Left ventricle myocardium superior (tissue), 1 donor: ENCODE results near the gene TMX4. TPM values are rescaled to one million over a fixed set of nuclear protein-coding genes. Genes with fewer than 3 reads are reported as not detected.
A peak's percentile ranks its signal among the peaks of the same experiment; 100 is the strongest.
"Not testable (repeated sequence)": the region's sequence is repeated elsewhere in the genome, so short reads cannot be mapped to it uniquely, and the experiment has no call there.

Experiments
- ATAC-seq: fragments of 200-7000 bp; cut with Tn5 transposase; one replicate; pipeline ENCODE4 v1.9.1; 2020; ENCODE audit warnings: mild to moderate bottlenecking, moderate library complexity
- DNase-seq: peaks from one replicate; pipeline ENCODE4 v3.0.0-alpha.2; 2020
- intact Hi-C: fragments of 100-400 bp; cut with micrococcal nuclease; formaldehyde crosslinking; loops from one replicate; pipeline ENCODE4 v1.11.0; 2022
- total RNA-seq: library from RNA; stranded (reverse); fragmentation: NEBNext Ultra II Directional; extraction: Animal tissue kit (Norgen Biotek cat#: 25700); gene quantifications from one replicate; pipeline ENCODE4 v1.2.1, GENCODE V29; 2021
- donor health status: DM: no; HTN: yes; CAD: no; lungs with severe emphysema.

Gene TMX4
- total RNA-seq, 1 donor from 2014 or later, result 120 TPM

DNA sequence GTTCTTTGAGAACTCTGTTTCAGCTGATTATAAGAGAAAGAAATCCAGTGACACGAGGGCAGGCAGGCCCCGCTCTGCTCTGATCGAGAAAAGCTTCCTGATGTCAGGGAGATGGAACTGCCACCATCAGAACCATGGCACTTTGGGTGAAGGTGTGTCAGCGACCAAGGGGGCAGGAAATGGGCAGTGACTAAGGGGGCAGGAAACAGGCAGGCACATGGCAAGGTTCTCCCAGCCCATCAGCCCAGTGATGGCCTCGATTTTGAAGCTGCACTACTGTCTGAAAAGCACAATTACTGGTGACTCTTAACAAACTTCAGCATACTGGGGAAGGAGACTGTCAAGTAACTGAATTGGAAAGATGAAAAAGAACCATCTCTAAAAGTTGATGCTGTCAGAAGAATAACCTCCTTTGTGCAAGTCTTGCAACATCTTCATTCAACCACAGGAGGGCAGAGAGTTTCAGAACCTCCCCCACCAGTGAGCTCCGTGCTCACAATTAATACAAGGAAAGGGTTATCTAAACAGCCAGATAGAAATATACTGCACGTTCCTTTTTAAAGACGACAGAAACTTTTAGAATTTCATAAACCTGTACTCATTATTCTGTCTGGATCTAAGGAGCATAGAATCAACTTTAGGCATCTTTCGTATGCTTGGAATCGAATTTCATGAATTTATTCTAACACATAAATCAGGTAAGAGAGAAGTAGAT lies 39.1 kb downstream of the TMX4 start:
- ATAC-seq (peak; percentile 48), DNase-seq (no peak)
- intact Hi-C loops, result no loop called here

DNA sequence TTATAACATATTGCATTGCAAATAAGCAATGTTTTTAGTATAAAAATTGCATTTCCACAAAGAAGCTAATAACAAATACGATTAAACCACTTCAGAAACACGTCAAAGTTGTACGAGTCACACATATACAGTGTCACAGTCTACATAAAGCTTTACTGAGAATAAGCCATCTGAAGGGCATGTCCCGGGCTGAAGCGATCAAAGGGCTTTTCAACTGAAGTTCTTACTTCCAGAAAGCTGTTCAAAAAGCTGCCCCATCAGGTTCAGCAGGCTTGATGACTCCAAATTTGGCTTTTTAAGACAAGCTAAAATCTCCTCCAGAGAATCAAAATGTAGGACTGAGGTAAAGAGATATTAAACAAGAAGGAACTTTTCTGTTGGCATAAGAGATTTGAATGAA lies 41.9 kb downstream of the TMX4 start:
- intact Hi-C loops, result no loop called here

DNA sequence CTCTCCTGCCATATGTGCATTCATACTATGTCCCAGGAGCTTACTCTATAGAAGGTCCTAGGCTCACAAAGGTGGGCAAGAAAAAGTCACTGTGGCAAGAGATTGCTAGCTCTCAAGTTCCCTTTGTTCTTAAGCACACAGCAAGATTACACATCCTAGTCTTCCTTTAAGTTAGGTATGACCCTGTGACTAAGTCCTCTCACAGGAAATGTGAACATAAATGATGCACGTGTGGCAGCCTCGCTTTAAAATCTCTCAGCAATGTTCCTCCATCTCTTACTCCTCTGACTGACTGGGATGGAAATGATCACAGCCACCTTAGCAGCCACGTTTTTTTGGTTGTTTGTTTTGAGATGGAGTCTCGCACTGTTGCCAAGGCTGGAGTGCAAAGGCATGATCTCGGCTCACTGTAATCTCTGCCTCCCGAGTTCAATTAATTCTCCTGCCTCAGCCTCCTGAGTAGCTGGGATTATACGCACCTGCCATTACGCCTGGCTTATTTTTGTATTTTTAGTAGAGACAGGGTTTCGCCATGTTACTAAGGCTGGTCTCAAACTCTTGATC lies 43.6 kb downstream of the TMX4 start:
- no peak for ATAC-seq

More for the DNA sequence above, 41.9 kb downstream of the TMX4 start:
- ATAC-seq, result no peak
- DNase-seq, result no peak

DNA sequence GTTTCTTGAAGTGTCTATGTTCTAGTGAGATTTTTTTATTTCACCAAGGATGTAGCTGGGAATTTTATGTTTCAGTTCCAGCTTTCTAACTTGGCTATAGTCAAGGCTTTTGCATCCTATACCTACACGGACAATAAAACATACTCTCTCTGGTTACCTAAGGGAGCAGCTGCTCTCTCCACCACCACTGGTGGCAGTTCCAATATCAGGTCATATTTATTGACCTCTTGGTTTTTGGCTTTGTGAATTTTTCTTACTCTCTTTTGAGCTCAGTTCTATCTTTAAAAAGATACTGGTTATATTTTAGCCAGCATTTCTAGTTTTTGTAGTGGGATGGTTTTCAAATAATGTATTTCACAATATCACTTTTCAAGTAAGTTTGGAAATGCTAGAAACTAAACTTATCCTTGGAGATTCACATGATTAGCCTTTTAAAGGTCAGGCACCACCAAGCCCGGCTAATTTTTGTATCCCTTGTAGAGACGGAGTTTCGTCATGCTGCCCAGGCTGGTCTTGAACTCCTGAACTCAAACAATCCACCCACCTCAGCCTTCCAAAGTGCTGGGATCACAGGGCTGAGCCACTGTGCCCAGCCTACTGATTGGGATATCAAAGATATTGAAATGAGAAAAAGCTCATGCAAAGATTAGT lies 44.7 kb downstream of the TMX4 start:
- DNase-seq (no peak), ATAC-seq (no peak)
- intact Hi-C loops, result no loop called here

More for the DNA sequence above, 43.6 kb downstream of the TMX4 start:
- DNase-seq, result no peak
- intact Hi-C loops, result no loop called here

DNA sequence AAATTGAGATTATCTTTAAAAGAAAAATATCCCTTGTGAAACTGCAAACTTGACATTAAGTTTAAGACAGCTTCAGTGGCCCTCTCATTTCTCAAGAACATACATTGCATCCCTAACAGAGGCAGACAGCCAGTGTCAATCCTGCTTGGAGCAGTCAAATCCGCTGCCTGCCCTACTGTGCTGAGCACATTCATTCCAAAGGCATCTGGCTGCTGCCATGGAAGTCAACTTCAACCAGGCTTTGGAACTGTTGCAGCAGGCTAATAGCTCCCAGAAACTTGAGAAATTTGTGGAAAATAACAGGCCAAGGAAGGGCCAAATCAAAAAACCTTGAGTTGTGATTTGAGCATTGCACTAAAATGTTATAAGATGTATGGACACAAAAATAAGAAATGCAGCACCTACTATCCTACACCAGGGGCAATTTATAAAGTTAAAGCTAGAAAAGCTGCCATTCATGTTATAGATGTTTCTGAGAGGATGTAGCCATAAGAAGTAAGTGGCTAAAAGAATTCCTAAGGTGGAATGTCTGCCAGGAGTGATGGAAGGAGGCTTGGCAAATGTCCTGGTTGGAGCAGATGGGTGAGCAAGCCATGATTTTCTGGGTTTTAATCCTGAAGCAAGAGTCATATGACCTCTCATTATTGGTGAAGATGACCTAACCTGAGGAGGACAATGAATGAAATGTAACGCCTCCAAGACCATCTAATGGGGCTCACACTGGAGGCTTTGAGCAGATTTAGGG lies 47.9 kb downstream of the TMX4 start:
- intact Hi-C loops, result no loop called here

DNA sequence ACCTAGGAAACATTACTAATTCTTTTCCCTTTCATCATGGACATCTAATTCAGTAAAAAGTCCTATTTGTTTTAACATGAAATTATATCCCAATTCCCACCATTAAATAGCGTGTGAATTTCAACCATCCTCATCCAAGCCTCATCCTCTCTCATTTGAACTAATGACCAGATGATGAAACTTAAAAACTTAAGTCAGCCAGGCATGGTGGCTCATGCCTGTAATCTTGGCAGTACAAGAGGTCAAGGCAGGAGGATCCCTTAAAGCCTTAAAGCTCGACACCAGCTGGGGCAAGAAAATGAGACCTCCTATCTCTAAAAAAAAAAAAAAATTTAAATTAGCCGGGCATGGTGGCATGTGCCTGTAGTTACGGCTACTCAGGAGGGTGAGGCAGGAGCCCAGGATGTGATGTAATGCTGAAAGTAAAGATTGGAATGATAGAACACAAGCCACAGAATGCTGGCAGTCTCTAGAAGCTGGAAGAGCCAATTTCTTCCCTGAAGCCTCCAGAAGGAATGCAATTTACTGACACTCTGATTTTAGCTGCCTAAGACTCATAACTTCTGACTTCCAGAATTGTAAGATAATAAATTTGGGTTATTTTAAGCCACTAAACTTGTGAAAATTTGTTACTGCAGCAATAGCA lies 52.2 kb downstream of the TMX4 start:
- DNase-seq (no peak), ATAC-seq (peak; percentile 65)
- intact Hi-C loops, result no loop called here

More for the DNA sequence above, 47.9 kb downstream of the TMX4 start:
- no peak for ATAC-seq
- no peak for DNase-seq

DNA sequence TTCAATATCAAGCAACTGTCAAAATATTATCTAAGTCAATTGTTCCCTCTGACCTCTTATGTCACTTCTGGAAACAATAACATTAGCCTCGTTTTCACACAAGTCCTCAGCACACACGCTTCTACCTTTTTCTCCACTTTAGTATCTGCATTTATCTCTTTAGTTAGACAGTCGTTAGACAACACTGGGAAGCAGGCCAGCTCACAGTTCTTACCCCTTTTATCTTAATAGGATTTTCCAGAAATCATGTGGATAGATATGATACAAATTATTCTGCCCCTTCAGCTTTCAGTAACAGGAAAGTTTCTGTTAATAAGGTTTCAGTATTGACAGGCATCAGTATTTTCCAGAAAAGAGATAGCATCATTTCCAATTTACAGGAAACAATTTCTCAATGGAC lies 53.4 kb downstream of the TMX4 start:
- ATAC-seq (no peak), DNase-seq (no peak)
- intact Hi-C loops, result no loop called here

DNA sequence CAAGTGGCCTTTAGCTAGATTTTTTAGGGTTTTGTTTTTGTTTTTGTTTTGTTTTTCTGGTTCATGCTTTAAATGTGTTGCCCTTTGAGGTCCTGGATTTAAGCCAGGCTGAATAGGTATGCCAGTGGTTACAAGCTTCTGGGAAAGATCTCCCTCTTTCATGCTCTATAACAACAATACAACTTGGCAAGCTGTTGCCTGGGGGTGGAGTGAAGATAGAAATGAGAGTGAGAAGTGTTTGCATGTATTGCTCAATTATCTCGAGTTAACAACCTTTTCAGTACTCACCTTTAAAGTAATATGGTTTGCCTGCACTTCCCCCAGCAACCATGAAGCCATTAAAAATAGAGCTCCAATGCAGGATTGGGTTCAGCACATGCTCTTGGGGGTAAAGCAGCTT lies 60.1 kb downstream of the TMX4 start:
- no peak for DNase-seq
- no peak for ATAC-seq
- intact Hi-C loops, result no loop called here

DNA sequence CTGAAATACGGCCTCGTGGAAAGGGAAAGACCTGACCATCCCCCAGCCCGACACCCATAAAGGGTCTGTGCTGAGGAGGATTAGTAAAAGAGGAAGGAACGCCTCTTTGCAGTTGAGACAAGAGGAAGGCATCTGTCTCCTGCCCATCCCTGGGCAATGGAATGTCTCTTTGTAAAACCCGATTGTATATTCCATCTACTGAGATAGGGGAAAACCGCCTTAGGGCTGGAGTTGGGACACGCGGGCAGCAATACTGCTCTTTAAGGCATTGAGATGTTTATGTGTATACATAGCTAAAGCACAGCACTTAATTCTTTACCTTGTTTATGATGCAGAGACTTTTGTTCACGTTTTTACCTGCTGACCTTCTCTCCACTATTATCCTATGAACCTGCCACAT lies 63.0 kb downstream of the TMX4 start:
- intact Hi-C loops, DNase-seq, ATAC-seq: not testable (repeated sequence)

DNA sequence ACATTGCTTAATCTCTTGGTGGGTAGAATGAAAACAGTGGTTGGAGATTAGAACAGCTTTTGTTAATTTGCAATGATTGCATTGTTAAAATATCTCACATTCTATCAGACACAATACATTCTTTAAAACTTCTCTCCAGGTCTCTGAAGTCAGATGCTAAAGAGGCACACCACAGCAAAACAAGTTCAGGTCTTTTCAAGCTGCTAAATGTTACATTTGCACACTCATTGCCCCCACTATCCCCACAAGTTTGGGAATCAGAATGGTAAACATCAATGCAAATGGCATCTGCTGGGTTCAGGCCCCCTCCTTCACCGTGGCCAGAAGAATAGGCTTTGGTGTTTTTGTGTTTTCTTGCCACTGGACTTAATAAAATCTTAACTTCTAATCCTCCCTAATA lies 69.2 kb downstream of the TMX4 start:
- no peak for DNase-seq
- ATAC-seq, result no peak
- intact Hi-C loops, result no loop called here

DNA sequence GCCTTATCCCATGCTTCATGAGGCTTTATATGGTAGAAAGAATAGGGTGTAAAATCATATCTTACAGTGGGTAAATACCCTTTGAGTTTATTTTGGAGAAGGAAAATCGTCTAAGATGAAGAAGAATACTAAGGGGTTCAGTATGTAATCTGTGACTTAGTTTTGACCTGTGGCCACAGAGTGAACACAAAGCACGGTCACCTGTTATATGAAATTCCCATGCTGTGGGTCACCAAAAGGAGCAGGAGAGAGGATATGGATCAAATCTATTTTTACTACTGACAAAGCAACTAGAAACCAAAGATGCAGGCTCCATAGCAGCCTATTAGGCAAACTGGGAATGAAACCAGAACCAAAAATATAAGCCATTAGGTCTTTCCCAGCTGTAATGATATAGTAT lies 75.7 kb downstream of the TMX4 start:
- ATAC-seq (no peak), DNase-seq (no peak)
- intact Hi-C loops, result no loop called here

DNA sequence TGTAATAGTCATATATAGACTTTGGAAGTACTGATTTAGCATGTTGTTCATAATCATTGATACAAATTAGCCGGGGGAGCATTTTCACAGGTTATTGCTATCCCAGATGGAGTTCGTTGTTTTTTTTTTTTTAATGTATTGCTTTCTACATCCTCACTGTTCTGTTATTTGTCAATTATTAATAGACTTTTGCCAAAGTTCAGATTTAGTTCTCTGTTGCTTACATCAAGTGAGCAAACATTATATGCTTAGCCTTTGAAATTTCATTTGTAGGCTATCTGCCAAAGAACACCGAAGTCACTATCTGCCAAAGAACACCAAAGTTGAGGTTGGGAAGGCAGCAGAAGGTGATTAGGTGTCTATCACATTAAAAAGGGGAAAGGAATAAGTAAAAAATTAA lies 79.2 kb downstream of the TMX4 start, which contains the start of gene HAO1:
Gene HAO1, minus strand, starts transcription at position 118 of the 400 bp plus-strand sequence. Its CDS starts 36 bp downstream, at position 82.
- intact Hi-C loops, result no loop called here
- ATAC-seq (no peak), DNase-seq (no peak)

DNA sequence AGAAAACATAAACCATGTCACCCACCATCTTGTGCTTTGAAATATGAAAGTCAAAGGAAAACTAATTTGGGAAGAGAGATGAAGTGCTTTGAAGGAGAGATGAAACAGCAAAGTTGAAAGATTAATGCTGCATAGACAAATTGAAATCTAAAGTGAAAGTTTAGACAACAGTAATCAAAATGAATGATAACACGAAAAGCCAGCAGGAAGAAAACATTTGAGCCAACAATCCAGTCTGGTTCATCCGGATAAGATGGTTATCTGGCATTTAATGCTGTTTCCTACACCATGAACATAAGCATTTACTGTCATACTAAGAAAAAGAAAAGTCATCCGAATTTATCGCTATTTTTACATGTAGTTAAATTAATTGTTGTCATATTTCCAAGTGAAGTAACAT lies 79.9 kb downstream of the TMX4 start:
- intact Hi-C loops, result loop anchor here (10.0 kb wide), 1 partner anchor 785 kb away; no protein-coding TSS in a partner anchor
- DNase-seq, result no peak
- ATAC-seq, result no peak

DNA sequence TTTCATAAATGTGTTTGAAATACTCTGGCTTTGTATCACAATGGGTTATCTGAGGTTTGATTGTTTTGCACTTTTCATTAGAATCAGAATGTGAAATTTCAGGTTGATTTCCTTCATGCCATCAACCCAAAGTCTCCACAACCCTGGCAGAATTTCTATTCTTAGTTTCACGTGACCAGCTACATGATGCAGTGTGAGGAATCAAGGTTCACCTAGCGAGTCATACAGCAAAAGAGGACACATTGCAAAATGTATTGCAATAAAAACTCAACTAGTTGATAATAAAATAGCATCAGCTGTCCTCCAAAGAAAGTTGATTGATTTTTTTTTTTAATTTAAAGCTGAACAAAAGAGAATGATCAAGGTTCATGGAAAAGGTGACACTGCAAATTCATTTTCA lies 81.5 kb downstream of the TMX4 start:
- intact Hi-C loops, result loop anchor here (10.0 kb wide), 1 partner anchor 787 kb away; no protein-coding TSS in a partner anchor
- no peak for DNase-seq
- ATAC-seq, result no peak

DNA sequence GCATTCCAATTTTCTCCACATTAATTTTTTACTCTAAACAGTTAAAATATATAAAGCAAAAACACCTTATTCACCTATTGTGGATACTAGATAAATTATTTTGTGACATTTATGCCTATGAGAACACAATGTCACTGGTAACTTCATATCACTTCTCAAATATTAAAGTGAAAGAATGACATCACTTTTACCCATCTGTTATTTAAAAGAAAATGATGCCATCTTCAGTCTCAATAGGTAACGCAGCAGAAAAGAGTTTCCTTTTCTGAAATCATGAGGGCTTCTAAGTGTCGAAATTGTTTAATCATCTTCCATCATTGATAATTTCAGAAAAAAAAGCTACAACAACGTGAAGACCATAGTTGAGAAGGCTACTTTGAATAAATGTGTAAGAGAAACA lies 82.2 kb downstream of the TMX4 start:
- intact Hi-C loops, result loop anchor here (10.0 kb wide), 1 partner anchor 787 kb away; no protein-coding TSS in a partner anchor
- DNase-seq (no peak), ATAC-seq (no peak)

DNA sequence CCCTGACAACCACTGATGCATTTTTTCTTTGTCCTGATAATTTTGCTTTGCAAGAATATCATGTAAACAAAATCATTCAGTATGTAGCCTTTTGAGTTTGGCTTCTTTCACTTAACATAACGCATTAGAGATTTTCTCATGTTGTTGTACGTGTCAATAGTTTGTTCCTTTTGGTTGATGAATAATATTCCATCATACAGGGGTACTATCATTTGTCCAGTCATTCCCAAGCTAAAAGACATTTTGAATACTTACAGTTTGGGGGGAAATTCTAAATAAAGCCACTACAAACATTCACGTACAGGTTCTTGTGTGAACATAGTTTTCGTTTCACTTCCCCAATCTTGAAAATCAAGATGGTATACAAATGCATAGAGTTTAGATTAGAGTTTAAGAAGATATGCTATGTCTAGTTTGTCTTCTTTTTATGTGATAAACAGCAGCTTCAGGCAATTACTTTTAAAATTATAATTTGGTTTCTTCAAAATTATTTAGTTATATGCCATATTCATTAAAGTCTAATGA lies 84.5 kb downstream of the TMX4 start:
- ATAC-seq (no peak), DNase-seq (no peak)
- intact Hi-C loops, result loop anchor here (10.0 kb wide), 1 partner anchor 790 kb away; no protein-coding TSS in a partner anchor

DNA sequence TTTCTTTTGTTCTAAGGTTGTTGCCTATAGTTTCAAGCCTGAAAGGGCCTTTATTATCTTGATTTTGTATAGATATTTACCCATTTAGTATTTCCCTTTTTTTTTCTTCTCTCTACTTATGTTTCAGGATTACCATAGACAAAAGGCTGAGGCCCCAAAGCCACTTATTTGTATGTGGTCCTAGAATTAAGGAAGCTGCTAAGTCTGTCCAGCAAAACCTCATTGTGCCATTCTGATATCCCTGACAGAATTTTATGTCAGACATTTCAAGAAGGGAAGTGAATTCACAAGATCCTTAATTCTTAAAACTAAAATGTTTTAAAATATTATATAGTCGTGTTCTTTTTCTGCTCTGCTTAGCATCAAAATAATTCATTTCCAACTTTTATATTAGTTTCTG lies 86.2 kb downstream of the TMX4 start:
- no peak for ATAC-seq
- no peak for DNase-seq
- intact Hi-C loops, result loop anchor here (10.0 kb wide), 1 partner anchor 791 kb away; no protein-coding TSS in a partner anchor

DNA sequence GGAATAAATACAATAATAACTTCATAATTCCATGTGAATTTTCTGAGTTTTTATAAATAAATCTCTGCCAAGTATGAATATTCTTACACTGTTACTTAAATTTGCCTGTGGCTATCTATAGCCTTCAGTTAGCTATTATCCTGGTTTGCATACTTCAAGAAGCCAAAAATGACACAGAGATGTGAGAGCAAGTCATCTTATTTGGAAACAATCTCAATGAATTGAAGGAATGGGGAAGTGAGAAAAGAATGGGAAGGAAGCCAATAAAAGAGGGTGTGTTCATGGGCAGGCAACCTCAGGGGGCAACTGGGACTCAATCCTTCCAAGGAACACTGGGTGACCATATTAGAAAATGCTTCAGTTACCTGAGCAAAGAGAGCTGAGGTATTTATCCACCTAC lies 89.2 kb downstream of the TMX4 start:
- intact Hi-C loops, result loop anchor here (10.0 kb wide), 1 partner anchor 794 kb away; no protein-coding TSS in a partner anchor
- DNase-seq (no peak), ATAC-seq (no peak)
